ENCODE measurements around the gene MAMLD1.

Gene MAMLD1

GRCh38 chrX:150463566-150463965 lies 100.4 kb downstream of the MAMLD1 start:
- no peak for DNase-seq

- no peak for DNase-seq
Observed at GRCh38 chrX:150464001-150464400, 100.9 kb downstream of the MAMLD1 start.

DNA sequence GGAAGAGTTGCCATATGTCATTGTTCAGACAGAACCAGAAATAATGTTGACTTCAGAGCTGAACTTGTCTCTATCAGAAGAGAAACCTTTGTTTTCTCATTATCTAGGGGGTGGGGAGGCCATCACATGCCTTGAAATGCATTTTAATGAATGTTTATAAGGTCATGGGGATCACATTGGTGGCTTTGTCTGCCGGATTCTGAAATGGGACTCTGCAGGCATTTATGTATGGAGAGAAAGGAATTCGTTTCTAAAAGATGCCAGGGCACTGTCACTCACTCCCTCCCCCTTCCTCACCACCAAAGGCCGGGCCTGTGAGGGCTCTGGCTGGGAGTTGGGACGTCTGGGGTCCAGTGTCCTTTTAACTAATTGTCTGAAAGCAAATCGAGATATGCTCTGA lies 102.2 kb downstream of the MAMLD1 start:
- DNase-seq: no peak

- DNase-seq: no peak
Observed at GRCh38 chrX:150465881-150466775, 103.0 kb downstream of the MAMLD1 start.

DNA sequence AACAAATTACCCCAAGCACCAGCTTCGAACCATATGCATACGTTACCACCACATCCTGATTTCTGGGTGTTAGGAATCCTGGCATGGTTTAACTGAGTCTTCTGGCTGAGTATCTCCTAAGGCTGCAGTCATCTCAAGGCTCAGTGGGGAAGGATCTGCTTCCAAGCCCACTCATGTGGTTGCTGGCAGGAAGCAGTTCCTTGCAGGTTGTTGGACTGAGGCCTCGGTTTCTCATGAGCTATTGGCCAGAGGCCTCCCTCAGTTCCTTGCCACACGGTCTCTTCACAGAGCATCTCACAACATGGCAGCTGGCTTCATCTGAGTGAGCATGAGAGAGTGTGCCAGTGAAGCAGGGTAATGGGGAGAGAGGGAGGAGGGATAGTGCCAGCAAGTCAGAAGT lies 109.2 kb downstream of the MAMLD1 start:
- no peak for DNase-seq

DNA sequence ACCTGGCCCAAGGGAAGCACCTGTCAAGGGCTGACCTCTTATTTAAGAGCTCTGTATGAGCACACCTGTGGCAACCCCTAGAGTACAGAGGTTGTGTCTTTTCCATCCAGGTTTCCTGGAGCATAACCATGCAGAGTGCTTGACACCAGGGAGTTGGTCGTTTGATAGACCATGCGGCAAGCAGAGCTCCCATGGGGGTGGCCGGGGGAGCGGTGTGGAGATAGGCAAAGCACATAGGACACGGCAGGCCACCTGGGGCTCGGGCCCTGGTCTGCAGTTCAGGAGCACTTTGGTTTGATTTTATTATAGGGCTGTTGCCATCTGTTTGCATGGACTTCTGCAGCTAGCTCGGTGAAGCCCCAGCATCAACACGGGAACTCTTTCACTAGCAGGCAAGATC lies 110.3 kb downstream of the MAMLD1 start:
- DNase-seq: no peak

GRCh38 chrX:150475461-150475860 lies 112.3 kb downstream of the MAMLD1 start:
- DNase-seq: no peak

- no peak for DNase-seq
Observed at GRCh38 chrX:150476164-150476699, 113.1 kb downstream of the MAMLD1 start.

DNA sequence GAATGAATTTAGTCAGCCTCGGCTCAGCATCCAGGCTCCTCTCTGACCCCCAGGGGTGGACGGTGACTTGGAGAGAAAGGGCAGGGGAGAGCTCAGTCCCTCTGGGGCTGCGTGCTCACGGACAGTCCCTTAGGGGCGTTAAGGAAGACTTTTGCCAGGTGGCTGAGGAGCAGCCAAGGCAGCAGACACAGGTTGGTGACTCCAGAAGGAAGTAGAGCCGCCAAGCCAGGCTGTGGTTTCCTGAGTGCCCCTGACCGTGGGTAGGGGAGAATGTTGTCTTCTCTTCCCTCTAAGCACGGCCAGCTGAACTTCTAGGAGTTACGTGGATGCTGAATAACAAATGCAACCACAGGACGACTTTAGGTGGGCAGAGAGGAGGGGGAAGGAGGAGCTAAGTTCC lies 114.3 kb downstream of the MAMLD1 start:
- DNase-seq: no peak

DNA sequence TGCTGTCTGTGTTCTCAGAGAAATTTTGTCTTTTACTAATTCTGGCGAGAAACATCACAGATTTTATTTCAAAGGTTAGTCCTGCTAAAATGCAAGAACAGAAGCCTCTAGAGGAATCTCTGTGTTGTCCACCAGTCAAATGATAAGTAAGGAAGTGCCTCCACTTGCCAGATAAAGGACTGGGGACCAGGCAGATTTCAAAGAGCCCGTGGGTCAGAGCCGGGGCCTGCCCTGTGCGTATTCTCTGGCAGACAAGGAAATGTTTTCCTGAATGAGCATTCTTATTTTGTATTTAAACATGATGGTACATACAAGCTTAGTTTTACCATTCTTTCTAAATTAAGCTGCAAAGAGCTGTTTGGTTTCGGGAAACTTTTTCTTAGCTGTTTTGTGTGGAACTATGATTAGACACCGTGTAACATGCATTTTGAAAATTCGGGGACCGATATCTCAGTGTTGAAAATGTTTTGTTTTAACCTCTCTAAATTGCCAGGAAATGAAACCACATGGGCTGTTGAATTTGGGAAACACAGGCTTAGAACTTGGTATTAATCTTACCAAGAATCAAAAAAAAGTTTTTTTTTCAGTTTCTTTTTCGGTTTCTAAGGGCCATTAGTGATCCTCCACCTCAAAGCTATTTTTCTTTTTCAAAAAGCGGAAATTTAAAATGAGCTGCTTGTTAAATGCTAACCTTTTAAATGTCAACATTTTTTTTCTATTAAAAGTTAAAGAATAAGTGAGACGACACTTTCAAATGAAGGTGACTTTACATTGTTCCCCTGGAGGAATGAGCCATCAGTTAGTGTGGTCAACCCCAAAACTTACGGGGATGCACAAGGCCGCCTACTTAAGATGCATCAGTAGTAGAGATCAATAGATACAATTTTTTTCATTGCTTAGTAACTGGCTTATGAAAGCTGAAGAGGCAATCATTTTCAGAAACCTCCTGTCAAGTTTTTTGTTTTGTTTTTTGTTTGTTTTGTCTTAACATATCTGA lies 115.7 kb downstream of the MAMLD1 start:
- no peak for DNase-seq

DNA sequence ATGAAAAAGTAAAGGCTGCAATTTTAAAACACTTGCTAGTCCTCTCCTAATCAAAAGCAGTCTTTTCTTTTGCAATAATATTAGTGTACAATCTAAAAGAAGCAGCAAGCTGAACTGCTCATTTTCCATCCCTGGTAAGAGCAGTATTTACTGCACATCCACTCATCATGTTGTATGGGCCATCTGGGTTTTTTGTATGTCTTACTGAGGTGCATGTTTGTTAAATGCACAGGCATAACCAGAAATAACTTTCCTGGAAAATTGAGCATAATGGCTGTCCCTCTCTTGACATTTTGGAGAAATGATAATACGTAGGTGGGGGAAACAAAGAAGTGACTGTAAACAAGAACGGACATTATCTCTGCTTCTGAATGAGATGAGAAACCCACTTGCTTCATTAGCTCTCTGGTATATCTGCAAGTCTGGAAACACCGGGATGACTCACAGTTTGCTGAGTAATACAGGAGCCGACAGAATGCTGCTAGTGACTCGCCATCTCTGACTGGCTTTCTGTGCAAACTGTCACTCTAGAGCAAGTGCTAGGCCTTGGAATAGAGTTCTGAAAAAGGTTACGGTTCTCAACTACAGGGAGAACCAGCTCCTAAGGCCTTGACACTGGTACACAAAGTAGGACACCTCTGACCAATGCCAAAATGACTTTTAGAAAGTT lies 119.6 kb downstream of the MAMLD1 start:
- DNase-seq: no peak

DNA sequence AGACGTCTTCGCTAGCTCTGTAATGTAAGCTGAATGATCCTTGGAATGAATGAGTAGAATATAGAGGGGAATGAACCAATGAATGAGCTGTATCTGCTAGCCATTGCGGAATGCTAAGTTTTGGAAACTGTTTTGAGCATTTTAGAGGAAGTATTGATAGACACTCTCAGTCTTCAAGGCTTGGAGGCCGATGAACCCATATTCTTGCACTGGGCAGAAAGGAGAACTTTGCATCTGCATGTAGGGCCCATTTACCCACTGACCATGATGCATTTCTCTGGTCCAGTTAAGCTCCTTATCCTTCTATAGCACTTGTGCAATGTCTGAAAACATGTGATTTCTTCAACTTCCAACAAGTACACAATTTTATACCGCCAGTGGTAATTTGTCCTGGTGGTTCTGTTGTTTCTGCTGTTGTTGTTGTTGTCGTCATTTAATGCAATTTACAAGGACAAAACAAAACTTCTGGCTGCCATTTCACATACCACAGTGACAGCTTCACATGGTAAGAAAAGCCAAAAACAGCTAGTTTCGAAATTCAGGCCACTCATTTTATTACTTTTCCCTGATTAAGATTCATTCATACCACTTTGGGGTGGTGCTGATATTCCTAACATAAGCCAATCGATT lies 120.4 kb downstream of the MAMLD1 start:
- no peak for DNase-seq

- DNase-seq: no peak
Observed at GRCh38 chrX:150486011-150486410, 122.9 kb downstream of the MAMLD1 start.

- no peak for DNase-seq
Observed at GRCh38 chrX:150487369-150488094, 124.4 kb downstream of the MAMLD1 start.

DNA sequence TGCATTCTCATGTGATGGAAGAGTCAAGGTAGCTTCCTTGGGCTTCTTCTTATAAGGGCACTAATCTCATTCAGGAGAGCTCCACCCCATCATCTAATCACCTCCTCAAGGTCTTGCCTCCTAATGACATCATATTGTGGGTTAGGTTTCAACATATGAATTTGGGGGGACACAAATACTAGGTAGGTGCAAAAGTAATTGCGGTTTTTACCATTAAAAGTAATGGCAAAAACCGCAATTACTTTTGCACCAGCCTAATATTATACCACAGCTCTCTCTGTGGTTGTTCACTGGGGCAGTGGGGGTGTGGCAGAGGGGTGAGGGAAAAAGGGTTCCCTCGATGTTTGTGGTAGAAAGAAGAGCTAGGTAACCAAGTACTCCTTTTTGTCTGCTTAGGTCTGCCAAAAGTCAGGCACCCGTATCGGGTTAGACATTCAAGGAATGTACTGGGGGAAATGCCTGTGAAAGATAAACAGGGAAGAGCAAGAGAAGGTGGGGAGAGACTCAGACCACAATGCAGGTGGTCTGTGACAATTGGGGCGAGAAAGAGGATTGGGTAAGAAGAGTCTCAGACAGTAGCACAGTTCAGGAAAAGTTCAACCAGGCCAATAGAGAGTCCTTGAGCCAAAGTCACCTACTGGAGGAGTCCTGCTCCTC lies 126.4 kb downstream of the MAMLD1 start:
- no peak for DNase-seq

- no peak for DNase-seq
Observed at GRCh38 chrX:150495496-150495895, 132.4 kb downstream of the MAMLD1 start.

DNA sequence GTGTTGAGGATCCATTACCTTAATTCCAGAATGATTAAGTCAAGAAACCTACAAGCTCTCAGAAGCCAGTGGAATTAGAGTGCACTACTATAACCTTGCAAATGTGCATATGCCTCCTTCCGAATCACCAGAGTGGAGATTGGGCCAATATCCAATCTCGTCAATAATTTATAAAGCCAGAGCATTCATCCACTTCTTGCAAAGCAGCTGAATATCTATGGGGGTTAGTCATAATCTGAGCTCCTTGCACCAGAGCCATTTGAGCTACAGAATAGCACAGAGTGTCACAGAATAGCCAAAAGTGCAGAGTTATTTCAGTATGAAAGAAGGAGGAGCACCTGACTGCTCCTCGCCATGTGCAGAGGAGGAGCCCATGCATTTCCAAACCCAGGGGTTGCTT lies 136.1 kb downstream of the MAMLD1 start:
- DNase-seq: no peak

DNA sequence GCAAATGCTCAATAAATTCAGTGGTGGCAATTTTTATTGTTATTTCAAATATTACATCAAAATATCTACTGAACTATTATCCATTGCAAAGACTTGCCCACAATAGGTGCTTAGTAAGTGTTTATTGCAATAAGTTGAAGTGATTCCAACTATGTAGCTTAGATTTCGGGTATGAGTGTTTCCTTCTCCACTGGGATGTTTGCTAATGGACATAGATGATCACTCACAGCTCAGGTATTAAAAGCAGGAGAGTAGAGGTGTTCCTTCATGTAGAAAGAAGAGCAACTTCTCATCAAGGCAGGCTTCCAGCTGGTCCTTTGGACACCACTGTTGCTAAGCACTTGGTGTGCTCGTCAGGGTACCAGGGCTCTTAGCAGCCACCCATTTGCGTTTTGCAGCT lies 139.0 kb downstream of the MAMLD1 start:
- no peak for DNase-seq

- DNase-seq: no peak
Observed at GRCh38 chrX:150502979-150503897, 140.1 kb downstream of the MAMLD1 start.

GRCh38 chrX:150503898-150504219 lies 140.7 kb downstream of the MAMLD1 start:
- no peak for DNase-seq

All from activated gamma-delta T cell (primary cell).